Lower leg skin (tissue), 4 donors: ENCODE data around the gene GPR137C. TPM values are rescaled to one million over a fixed set of nuclear protein-coding genes. Genes with fewer than 3 reads are reported as not detected.

Experiments used
- DNase-seq, 2 donors: peaks; one replicate each; pipeline ENCODE4 v3.0.0-alpha.2; 2019; ENCODE audit warnings: low spot score in 2 of 2
- H3K4me3 ChIP-seq: fragments of 200-600 bp; sonication (generic); 2 replicates; pipeline ENCODE4 v1.5.1; 2017; ENCODE audit warnings: mild to moderate bottlenecking, low read depth; ENCODE audit not compliant: poor library complexity, severe bottlenecking
- POLR2A ChIP-seq, 2 donors: fragments of 450-650 bp; IDR thresholded peaks; one replicate each; pipeline ENCODE4 v1.6.1; 2016 to 2017; ENCODE audit warnings: antibody characterized with exemption in 2 of 2, mild to moderate bottlenecking in 1 of 2, moderate library complexity in 1 of 2
- WGBS, 2 donors: methylation state at CpG; one replicate each; pipeline ENCODE4 v1.1.5; 2018; 5-methylcytosine and 5-hydroxymethylcytosine counted together
- intact Hi-C: fragments of 100-400 bp; cut with DNase I; formaldehyde crosslinking; loops from one replicate; pipeline ENCODE4 v1.15.0; 2023; ENCODE audit warnings: low total_unique reads
- total RNA-seq, 4 donors: library from RNA; depleted of rRNA; stranded (reverse); fragments of >200 nt; gene quantifications; one replicate each; pipeline ENCODE4 v1.1.0, GENCODE V29; 2016
- TF ChIP-seq, protein P1 (sequence below), 3 donors: fragments of 450-650 bp; IDR thresholded peaks; one replicate each; pipeline ENCODE4 v1.5.1; 2016; ENCODE audit warnings: antibody characterized with exemption in 3 of 3, mild to moderate bottlenecking in 3 of 3, moderate library complexity in 2 of 3

GPR137C gene
- total RNA-seq, 4 donors from 2014 or later = 0.08 to 0.96 (median 0.19) TPM

DNA sequence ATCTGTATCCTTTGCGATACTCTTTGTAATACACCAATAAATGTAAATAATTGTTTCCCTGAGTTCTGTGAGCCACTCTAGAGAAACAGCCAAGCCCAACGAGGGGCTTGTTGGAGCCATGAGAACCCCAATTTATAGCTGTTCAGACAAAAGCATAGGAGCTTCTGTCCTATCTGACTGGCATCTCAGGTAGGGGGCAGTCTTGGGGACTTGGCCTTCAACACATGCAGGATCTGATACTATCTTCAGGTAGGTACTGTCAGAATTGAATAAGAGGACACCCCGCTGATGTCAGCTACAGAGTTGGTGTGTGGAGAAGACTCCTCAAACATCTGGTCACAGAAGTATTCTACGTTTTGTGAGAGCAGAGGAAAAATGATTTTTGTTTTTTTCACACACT, 25.6 kb upstream of the GPR137C start:
- intact Hi-C loops = no loop called here
- H3K4me3 ChIP-seq = no peak overlapping the region
- DNase-seq = no peak
- 89 to 92% methylated on average over 4 of the region's 4 CpGs for WGBS, 2 donors
- TF ChIP-seq POLR2A (IDR thresholded peaks at IDR 0.05) = no peak
- TF ChIP-seq, protein P1, sequence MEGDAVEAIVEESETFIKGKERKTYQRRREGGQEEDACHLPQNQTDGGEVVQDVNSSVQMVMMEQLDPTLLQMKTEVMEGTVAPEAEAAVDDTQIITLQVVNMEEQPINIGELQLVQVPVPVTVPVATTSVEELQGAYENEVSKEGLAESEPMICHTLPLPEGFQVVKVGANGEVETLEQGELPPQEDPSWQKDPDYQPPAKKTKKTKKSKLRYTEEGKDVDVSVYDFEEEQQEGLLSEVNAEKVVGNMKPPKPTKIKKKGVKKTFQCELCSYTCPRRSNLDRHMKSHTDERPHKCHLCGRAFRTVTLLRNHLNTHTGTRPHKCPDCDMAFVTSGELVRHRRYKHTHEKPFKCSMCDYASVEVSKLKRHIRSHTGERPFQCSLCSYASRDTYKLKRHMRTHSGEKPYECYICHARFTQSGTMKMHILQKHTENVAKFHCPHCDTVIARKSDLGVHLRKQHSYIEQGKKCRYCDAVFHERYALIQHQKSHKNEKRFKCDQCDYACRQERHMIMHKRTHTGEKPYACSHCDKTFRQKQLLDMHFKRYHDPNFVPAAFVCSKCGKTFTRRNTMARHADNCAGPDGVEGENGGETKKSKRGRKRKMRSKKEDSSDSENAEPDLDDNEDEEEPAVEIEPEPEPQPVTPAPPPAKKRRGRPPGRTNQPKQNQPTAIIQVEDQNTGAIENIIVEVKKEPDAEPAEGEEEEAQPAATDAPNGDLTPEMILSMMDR (IDR thresholded peaks at IDR 0.05) = no peak

- H3K4me3 ChIP-seq = no peak overlapping the region
- intact Hi-C loops = no loop called here
- DNase-seq = no peak
- TF ChIP-seq, protein P1 (IDR thresholded peaks at IDR 0.05) = no peak
- no peak for TF ChIP-seq POLR2A (IDR thresholded peaks at IDR 0.05)
Measured at GRCh38 chr14:52531481-52531880, 21.2 kb upstream of the GPR137C start.

GRCh38 chr14:52536269-52536668, 16.4 kb upstream of the GPR137C start:
- TF ChIP-seq POLR2A (IDR thresholded peaks at IDR 0.05) = no peak
- TF ChIP-seq, protein P1 (IDR thresholded peaks at IDR 0.05) = no peak
- intact Hi-C loops = no loop called here
- no peak overlapping the region for H3K4me3 ChIP-seq
- no peak for DNase-seq
- 91% methylated on average over 3 of the region's 3 CpGs for WGBS, 2 donors

DNA sequence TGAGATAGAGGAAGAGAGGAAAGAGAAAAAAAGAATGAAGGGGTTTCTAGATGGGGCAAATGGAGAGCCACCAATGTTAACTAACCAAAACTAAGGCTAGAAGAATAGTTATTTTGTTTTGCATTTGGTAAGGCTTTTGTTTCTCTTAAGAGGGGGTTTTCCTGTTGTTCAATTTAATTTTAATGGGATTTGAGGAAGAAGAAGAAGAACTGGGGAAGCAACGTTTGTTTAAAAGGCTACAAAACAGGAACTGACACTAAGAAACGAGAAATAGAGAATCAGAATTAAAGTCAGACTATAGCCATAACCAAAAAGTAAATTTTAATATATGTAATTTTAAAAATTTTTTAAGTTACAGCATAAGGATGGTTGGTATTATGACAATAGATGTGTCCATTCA, 14.0 kb upstream of the GPR137C start:
- 72% methylated on average over 2 of the region's 2 CpGs for WGBS, 2 donors
- intact Hi-C loops = no loop called here
- no peak for DNase-seq
- TF ChIP-seq POLR2A (IDR thresholded peaks at IDR 0.05) = no peak
- TF ChIP-seq, protein P1 (IDR thresholded peaks at IDR 0.05) = no peak
- no peak overlapping the region for H3K4me3 ChIP-seq

- no peak for DNase-seq
- intact Hi-C loops = no loop called here
- TF ChIP-seq, protein P1 (IDR thresholded peaks at IDR 0.05) = no peak
- no peak for TF ChIP-seq POLR2A (IDR thresholded peaks at IDR 0.05)
- WGBS, 2 donors = 86 to 88% methylated on average over 7 of the region's 7 CpGs
- no peak overlapping the region for H3K4me3 ChIP-seq
Measured at GRCh38 chr14:52545584-52546317, 6.9 kb upstream of the GPR137C start.

DNA sequence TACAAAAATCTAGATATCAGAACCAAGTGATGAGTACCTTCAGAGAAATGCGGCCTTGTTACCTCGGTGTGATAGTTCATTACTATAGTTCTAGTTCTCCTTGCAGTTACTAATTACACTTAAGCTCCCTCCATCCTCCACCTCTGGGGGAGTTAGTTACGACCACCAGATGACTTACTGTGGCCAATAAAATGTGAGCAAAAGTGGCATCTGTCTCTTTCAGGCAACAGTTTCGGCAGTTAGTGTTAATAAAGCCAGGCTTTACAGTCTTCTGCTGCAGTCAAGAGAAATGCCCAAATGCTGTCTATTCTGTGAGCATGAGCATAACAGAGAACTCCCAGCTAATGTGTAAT, 6.3 kb upstream of the GPR137C start:
- no peak overlapping the region for H3K4me3 ChIP-seq
- WGBS, 2 donors = 88 to 89% methylated on average over 4 of the region's 4 CpGs
- intact Hi-C loops = no loop called here
- no peak for TF ChIP-seq POLR2A (IDR thresholded peaks at IDR 0.05)
- TF ChIP-seq, protein P1 (IDR thresholded peaks at IDR 0.05) = no peak
- no peak for DNase-seq
